Stimulated activated naive CD8-positive, alpha-beta T cell treated with anti-CD3 and anti-CD28 coated beads, Interleukin-15, Interleukin-2, amounts not matched to agents 100 U/mL and 50 U/mL, for 24 hours (primary cell): ENCODE data around the gene MINDY4.

Source experiments
- ATAC-seq: fragments of 150-1000 bp; cut with Tn5 transposase; one replicate; pipeline ENCODE4 v1.10.0; 2021
- DNase-seq: peaks from one replicate; pipeline ENCODE4 v3.0.0; 2021

Gene MINDY4

DNA sequence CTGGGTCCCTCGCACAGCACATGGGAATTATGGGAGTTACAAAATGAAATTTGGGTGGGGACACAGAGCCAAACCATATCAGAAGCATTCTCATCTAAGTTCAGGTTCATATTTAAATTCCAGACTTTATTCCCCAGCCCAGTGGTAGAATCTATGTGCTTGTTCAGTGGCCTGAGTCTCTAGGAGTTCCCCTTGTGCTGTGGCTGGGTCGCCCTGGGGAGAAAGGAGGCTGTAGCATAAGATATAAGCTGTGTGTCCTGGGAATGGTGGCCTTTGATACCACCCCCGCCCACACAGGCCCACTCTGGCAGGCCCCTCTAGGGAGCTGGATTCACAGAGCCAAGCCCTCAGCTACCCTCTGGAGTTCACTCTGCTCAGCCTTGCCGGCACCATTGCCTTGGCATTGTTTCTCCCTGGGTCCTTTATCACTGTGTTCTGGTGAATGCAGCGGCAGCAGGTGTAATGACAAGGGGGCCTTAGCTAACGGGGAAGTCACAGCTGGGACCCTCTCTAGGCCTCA is 64.2 kb downstream of the MINDY4 start:
- no peak for ATAC-seq

DNA sequence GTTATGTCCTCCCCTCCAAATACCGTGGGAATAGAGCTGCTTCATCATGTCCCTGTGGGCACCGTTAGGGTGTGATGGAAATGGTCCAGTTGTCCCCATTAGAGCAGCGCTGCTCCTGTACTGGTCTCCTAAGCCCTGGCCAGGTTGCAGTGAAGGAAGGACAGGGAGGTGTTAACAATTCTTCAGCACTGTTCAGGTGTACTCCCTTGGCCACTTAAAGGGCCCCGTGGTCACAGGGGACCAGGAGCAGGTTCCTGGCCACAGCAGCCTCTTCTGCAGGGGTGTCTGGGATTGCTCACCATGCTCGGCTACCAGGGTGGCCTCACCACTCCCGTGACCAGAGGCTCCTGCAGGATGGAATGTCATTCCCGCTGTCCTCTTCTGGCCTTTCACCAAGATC is 65.8 kb downstream of the MINDY4 start:
- DNase-seq (no peak), ATAC-seq (no peak)

More for the DNA sequence above, 64.2 kb downstream of the MINDY4 start:
- no peak for DNase-seq

DNA sequence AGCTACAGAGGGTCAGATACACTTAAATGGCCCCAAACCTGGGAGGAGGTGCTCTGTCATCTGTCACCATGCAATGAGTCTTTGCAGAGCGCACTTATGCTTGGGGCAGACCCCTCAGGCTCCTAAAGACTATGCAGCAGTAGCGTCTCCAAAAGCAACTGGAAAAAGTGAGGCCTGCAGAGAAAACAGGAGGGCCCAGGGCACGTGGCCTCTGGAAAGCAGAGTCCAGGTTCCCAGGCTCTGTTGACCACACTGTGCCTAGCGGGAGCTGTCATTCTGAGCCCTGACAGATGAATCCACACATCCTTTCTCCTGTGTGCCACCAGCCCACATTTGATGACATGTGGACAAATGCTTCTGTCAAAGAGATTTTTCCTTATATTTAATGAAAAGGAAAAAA is 66.4 kb downstream of the MINDY4 start:
- ATAC-seq (no peak), DNase-seq (no peak)

DNA sequence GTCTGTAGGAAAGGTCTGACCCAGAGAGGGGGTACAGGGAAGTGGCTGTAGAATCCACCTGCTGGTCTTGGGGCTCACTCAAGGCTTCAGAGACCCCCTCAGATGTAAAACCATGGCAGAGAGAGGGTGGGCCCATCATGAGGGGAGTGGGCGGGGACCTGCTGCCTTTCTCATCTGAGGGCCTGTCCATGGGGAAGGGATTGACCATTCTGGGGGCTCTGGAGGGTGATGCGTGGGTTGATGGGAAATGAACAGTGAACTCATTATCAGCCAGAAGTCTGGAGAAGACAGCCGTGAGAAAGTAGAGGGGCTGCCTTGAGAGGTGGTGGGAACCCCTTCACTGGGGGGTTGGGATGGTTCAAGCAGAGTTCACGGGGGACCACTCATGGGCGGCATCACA is 66.8 kb downstream of the MINDY4 start:
- DNase-seq, result no peak

DNA sequence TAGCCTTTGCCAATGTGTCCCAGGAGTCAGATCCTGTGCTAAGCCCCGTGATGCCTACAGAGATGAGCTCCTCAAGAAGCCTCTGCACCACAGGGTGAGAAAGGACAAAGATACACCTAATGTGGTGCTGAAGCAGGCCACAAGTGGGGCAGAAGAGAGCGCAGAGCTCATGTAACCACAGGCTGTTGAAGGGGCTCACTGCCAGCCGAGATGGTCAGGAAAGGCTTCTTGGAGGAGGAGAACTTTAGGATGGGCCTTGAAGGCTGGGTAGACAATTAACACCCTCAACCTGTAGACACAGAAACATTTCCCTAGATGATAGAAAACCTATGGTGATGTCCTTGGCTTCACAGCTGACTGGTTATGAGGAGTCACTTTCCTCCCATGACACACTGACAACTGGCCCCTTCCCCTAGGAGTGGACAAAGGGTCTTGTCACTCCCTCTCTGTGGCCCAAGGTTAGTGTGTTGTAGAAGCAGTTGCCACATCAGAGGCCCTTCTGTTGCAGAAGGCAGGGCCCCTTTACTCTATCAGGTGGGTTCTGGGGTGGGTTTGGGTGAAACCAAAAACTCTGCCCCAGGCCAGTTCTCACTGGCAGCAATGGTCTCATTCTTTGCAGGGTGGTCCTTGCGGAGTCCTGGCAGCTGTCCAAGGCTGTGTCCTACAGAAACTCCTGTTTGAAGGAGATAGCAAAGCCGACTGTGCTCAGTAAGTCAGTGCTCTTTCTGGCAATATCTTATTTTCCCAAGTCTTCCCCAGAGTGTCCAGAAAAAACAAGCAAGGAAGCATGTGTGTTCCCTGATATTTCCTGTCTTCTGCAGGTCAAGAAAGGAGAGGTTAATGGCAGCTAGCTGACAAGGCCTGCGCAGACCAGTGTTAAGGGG is 69.2 kb downstream of the MINDY4 start:
- no peak for ATAC-seq
- DNase-seq, result no peak

More for the DNA sequence above, 66.8 kb downstream of the MINDY4 start:
- no peak for ATAC-seq

DNA sequence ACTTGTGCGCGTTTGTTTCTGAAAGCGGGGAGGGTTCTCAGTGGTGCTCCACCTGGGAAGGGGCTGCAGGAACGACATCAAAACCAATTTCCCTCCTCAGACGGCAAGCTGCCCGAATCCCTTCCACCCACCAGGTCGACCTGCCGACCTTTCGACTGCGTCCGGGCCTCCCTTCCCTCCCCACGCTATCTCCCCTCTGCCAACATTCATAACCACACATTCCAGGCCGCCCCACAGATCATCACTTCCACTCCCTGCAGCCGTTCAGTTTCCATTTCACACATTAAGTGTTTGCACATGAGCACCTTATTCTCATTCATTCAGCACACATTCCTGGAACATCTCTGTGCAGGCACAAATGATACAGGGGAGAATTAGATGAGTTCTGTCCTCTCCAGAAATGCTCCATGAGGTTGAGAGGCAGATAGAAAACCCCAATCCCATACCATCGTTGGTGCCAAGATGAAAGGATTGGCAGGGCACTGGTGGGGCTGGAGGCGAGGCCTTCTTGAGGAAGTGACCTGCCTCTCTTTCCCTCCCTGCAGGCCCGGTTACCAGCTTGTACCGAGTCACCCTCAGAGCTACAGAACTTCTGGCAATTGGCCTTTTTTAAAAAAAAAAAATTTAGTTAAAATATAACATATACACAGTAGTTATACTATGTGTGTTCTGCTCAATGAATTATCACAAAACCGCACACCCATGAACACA is 70.0 kb downstream of the MINDY4 start:
- no peak for ATAC-seq
- no peak for DNase-seq

DNA sequence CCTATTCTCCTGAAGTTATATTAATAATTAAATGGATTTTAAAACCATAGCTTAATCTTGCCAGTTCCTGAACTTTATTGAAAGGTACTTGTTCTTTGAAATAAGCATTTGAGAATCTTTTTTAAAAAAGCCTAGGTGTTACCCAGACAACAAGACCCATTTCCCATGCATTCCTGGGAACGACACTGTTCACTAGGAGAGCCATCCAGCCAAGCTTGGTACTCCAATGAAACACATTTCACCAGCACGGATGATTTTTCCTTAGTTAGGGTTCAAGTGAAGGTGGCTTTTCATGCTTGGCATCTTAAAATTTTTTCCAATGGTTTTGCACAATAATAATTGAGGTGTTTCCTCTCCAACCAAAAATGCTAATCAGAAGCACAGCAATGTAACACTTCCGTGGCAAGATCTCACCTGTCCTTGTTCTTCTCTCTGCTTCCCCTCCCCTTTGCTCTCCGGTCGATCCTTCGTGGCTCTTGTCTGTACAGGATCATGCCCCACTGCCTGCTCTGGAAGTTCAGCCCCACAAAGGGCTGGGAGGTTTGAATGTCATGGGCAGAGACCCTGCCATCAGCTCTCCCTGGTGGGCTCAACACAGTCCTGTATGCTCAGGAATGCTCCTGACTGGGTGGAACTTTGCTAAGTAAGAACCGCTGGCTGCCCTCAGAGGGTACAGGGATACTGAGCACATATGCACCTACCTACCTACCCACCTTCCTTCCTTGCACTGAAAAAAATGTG is 70.8 kb downstream of the MINDY4 start:
- ATAC-seq (no peak), DNase-seq (no peak)

DNA sequence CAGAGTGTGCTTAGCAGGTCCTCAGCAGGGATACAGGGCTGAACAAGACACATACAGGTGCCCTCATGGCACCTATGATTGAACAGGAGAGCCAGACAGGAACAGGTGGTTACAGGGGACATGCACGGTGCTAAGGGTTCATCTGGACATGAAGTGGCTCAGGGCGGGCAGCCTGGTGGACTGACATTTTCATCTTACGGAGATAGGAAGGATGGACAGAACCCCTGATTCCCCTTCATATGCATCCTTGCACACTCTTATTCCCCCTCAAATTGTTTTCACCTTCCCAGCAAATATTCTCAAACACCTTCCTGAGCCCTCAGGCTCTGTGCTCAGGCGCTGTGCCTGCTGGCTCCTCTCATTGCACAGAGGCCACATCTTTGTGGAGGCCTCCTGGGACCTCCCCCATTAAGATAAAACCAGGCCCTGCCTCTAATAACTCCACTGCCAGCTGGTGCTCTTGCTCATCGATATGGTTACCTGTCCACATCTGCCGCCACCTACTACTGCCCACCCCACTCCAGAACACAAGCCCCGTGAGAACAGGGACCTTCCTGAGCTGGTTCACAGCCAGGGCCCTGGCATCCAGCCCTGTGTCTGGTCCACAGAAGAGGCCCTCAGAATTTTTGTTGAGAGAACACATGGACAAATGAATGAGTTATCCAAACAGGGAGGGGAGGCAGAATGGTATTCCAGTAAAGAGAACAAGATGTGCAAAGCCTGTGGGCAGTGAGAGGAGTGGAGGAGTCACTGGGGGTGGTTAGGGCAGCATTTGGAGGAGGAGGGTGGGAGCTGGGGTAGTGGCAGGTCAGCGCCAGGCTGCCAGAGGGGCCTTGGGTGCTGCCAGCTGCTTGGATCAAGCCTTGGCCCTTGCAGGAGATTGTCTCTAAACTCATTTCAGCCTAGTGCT is 71.6 kb downstream of the MINDY4 start:
- ATAC-seq (peak; percentile 30), DNase-seq (no peak)

DNA sequence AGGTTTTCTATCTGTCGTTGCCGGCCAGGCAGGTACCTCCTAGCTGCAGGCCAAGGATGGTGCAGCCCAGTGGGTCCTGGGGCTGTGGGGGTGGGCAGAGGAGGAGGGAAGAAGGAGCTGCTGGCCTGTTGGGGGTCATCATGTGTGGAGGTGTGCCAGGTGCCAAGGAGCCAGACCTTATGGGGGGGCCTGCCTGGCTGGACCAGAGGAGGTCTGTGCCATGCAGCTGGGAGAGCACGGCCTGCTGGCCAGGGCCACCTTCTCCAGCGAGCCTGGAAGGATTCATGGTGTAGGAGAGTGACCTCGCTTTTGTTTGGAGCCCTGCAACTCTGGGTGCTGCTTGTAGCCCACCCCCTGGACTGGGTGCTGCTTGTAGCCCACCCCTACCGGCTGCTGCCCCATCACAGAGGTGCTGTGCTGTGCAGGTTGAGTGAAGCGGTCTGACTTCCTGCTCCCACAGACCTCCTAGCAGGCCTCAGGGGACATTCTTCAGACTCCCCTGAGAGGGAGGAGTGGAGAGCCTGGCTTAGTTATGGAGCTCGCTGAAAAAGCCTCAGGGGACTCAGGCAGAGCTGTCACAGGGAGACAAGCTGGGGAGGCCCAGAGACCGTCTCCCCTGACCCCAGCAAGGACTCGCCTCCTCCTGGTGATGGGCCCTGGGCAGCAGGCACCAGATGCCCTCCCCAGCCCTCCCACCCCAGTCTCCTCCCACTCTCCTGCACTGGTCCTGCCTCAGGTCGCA is 72.7 kb downstream of the MINDY4 start:
- ATAC-seq, result no peak
- no peak for DNase-seq

DNA sequence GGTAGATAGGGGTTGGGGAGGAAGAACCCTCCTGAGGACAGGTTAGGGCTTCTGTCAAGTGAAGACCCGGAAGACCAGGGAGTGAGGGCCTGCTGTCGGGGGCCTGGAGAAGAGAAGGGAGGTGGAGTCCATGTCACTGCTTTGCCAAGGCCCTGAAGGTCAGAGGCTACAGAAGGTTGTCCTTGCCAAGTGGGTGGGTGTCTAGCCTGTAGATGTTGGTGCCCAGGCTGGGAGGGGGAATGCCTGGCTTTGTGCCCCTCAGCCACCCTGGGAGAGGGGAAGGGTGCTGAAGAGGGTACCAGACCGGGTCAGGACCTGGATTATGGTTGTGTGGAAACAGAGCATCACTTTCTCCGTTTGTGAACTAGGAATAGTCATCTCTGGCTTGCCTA is 73.3 kb downstream of the MINDY4 start:
- DNase-seq (no peak), ATAC-seq (no peak)

DNA sequence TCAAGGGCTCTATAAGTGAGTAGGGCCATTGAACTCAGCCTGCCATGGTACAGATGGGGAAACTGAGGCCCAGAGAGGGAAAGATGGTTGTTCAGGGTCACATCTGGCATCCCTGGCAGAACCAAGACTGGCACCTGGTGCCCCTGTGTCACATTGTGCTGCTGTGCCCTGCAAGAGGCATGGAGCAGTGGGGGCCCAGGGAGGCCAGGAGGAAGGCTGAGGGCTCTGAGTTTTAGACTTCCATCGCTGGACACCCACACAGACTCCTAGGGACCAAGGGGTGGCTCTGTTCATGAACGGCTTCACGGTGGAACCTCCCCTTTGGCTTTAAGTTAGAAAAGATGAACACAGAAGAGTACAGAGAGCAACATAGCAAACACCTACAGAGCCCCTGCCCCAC is 73.7 kb downstream of the MINDY4 start:
- DNase-seq (no peak), ATAC-seq (no peak)

DNA sequence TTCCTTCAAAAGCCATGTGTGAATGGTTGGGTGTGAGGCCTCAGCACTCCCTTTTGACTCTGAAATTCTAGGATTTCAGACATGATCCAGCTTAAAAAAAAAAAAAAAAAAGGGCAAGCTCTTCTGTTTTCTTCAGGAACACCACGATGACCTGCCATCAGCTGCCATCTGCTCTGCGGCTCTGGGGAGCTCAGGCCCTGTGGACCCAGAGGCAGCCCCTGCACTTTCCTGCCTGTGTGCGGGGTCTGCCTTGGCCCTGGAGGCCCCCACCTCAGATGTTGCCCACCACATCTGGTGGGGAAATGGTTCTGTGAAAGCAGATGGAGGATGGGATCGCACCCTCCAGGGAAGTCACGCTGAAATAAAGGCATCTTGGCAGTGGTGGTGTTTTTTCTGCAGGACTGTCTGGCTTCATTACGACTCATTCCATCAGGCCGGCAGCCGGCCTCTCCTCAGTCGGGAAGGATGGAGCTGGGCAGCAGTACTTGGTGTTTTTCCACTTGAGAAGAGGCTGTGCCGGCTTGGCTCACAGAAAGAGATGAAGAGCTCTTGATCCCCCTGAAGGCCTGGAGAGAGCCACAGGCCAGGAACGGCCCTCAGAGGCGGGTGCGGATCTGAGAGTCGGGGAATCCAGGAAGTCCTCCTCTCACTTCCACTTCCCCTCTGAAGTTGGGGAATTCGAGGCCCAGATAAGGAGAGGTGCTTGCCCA is 74.4 kb downstream of the MINDY4 start:
- ATAC-seq, result no peak
- DNase-seq, result no peak

DNA sequence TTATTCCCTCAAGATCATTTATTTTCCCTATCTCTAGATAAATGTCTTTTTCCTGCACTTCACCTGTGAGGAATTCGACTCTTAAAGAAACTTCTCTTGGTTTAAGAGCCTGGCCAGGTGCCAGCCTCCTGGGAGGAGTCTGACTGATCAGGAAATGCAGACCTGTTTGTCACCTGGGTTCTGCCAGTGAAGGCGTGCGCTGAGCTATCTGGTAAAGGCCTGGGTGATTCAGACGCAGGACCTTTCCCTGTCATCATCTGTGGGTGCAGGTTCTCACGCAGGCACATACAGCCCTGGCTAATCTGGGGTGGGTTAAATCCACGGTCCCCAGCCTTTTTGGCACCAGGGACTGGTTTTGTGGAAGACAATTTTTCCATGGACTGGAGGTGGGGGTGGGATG is 75.2 kb downstream of the MINDY4 start:
- DNase-seq, result no peak
- ATAC-seq, result no peak

DNA sequence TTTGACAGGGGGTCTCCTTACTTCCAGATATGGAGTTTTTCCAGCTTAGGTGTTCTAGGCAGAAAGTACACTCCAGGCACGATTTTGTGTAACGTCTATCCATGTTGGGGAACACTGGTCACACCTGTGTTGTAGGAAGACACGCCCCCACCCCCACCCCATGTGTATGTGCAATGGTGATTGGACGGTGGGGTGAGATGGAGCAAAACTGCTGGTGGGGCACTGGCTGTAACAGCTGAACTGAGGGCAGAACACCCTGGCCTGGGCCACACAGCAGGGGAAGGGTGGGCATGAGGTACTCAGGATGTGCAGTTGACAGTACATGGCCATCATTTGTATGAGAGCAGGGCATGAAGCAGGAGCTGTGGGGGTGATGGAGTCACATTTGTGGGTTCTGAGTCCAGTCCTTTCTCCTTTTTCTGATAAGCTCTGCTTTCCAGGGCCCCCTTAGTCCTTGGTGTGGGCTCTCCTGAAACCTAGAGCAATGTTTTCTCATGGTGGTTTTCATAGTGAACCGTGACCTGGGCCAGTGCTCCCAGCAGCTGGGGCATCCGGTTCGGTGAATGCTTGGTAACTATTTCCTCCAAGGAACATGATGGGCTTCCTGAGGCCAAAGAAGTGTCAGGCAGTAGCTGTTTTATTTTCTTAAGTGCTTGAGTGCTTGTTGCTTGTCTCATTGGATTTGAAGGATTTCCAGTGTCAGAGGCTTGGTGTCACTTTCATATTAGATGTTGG is 77.1 kb downstream of the MINDY4 start:
- DNase-seq (no peak), ATAC-seq (no peak)

DNA sequence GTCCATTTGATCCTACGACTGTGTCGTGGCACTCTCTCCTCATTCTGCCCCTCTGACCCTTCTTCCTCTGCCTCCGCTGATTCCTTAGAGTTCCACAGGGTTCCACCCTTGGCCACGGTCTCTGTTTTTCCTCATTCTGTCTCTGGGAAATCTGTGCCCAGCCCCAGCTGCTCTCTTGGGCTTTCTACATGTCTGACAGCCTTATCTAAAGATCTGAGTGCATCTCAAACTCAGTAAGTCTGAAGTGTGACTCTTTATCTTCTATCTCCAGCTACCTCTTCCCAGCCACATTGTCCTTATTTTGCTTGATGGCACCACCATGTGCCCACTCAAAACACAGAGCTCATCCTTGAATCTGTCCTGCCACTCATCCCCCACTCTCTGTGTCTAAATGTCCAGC is 78.3 kb downstream of the MINDY4 start:
- no peak for ATAC-seq

DNA sequence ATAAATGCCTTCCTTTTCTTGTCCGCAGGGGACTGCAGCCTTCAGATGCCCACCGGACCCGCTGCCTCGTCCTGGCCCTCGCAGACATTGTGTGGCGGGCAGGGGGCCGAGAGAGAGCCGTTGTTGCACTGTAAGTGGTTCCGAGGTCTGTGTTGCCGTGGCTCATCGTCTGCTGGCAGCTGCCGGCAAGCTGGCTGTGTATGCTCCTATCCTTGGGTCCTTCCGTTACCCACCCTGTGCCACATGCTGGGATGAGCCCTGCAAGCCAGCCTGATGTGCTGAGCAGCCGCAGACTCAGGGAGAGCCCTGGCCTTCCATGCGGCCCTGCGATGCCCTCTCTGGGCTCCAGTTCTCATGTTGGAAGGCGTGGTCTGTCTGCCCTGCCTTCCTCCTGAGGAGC is 79.2 kb downstream of the MINDY4 start:
- ATAC-seq (no peak), DNase-seq (no peak)

More for the DNA sequence above, 78.3 kb downstream of the MINDY4 start:
- DNase-seq, result no peak

DNA sequence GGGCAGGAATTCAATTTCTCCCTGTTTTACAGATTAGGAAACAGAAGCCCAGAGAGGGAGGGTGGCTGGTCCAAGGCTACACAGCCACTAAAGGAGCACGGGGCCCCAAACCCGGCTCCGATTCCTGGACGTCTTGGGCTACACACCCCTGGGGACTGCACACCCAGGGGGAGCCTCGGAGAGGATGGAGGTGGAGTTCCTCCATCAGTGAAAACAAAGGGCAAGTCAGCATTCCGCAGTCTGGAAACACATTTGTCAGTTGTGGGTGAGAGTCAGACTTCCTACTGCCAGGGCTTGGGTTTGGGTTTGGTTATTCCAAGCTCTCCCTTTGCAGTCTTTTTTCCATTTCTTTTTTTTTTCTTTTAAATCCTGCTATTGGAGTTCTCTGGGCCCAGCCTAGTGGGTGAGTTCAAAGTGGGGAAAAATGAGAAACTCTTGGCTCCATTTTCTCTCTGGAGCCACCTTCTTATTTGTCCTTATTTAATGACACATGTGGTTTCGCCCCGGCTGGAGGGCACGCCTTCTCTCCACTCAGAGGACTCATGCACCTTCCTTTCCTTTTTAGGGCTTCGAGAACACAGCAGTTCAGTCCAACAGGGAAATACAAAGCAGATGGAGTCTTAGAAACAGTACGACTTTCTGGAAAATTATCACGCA is 80.6 kb downstream of the MINDY4 start:
- no peak for DNase-seq
- no peak for ATAC-seq

DNA sequence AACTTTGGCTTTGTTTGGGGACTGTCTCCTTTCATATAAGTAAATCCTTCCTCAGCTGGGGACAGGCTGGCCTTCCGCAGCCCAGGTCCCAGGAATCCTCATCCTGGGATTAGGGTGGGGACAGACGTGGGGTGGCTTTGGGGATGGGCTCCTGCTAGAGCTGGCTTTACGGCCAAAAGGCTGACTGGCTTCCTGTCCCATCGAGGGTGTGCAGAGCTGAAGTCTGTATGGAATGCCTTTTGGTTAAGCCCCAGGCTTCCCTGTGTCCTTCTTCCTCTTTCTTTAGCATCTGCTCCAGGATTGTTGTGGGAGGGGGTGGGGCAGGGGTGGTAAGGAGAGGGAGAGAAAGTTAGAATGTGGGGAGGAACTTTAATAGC is 81.1 kb downstream of the MINDY4 start:
- ATAC-seq, result no peak
- DNase-seq, result no peak

DNA sequence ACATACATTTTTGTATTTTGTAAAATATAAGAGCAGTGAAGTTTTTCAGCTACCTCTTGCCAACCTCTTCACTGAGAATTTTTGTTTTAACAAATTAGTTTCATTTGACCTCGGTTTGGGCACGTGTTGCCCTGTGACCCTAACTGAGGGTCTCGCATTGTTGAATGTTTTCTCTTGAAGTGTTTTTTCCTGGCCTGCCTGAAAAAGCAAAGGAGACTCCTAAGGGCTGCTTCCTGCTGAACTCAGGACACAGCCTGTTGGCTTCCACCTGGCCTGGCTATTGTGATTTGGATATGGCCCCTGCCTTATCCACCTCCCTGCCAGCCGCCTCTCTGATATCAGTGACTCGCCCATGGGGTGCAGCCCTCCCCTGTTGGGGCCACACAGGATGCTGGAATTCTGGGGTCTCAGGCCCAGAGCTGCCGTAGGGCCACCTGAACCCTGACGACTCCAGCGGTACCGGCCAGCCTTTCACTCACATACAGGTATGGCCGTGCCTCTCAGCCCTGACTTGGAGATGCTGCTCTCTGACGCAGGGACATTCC is 81.6 kb downstream of the MINDY4 start:
- ATAC-seq (no peak), DNase-seq (no peak)
